ENCODE measurements around the gene SLC41A3.

- TF ChIP-seq, protein P1, sequence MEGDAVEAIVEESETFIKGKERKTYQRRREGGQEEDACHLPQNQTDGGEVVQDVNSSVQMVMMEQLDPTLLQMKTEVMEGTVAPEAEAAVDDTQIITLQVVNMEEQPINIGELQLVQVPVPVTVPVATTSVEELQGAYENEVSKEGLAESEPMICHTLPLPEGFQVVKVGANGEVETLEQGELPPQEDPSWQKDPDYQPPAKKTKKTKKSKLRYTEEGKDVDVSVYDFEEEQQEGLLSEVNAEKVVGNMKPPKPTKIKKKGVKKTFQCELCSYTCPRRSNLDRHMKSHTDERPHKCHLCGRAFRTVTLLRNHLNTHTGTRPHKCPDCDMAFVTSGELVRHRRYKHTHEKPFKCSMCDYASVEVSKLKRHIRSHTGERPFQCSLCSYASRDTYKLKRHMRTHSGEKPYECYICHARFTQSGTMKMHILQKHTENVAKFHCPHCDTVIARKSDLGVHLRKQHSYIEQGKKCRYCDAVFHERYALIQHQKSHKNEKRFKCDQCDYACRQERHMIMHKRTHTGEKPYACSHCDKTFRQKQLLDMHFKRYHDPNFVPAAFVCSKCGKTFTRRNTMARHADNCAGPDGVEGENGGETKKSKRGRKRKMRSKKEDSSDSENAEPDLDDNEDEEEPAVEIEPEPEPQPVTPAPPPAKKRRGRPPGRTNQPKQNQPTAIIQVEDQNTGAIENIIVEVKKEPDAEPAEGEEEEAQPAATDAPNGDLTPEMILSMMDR (IDR thresholded peaks at IDR 0.05; ENCODE audit: low read length): no peak
- no peak for TF ChIP-seq EZH2phosphoT487 (IDR thresholded peaks at IDR 0.05; ENCODE audit: low read length)
These were observed 19.2 kb downstream of the SLC41A3 start for GRCh38 chr3:126064627-126065258.
